DOHH2 (cell line): ENCODE results near the gene FBXO34.
"Not testable (repeated sequence)": the region's sequence is repeated elsewhere in the genome, so short reads cannot be mapped to it uniquely, and the experiment has no call there.

Experiments used
- H3F3A ChIP-seq: fragments of 200-600 bp; sonication (generic), shearing (Covaris generic); 2 replicates; pipeline ENCODE4 v1.6.0; 2016; ENCODE audit warnings: antibody characterized with exemption, mild to moderate bottlenecking; ENCODE audit not compliant: control insufficient read depth, insufficient read depth
- H3K27ac ChIP-seq: fragments of 200-600 bp; sonication (generic); 2 replicates; pipeline ENCODE4 v1.5.1; 2014; ENCODE audit warnings: low read depth, mild to moderate bottlenecking, low read length, moderate library complexity
- H3K27me3 ChIP-seq: fragments of 200-600 bp; sonication (generic); 2 replicates; pipeline ENCODE4 v1.6.1; 2014; ENCODE audit warnings: mild to moderate bottlenecking, low read length, mixed read lengths; ENCODE audit not compliant: control insufficient read depth
- H3K36me3 ChIP-seq: fragments of 200-600 bp; sonication (generic); 2 replicates; pipeline ENCODE4 v1.6.1; 2014; ENCODE audit warnings: mild to moderate bottlenecking, low read length, moderate library complexity, mixed read lengths; ENCODE audit not compliant: control insufficient read depth
- H3K4me1 ChIP-seq: fragments of 200-600 bp; sonication (generic); 2 replicates; pipeline ENCODE4 v1.6.1; 2014; ENCODE audit warnings: mild to moderate bottlenecking, low read length, mixed read lengths; ENCODE audit not compliant: control insufficient read depth
- H3K4me2 ChIP-seq: fragments of 200-600 bp; sonication (generic); 2 replicates; pipeline ENCODE4 v1.6.0; 2014; ENCODE audit warnings: mild to moderate bottlenecking, low read length, moderate library complexity
- H3K4me3 ChIP-seq: fragments of 200-600 bp; sonication (generic); 2 replicates; pipeline ENCODE4 v1.5.1; 2014; ENCODE audit warnings: mild to moderate bottlenecking, low read length, mixed read lengths
- H3K79me2 ChIP-seq: fragments of 200-600 bp; sonication (generic); 2 replicates; pipeline ENCODE4 v1.6.1; 2014; ENCODE audit warnings: mild to moderate bottlenecking, low read length, mixed read lengths; ENCODE audit not compliant: control insufficient read depth
- H3K9me2 ChIP-seq: fragments of 200-600 bp; sonication (generic); replicated peaks from 2 replicates; pipeline ENCODE4 v1.6.1; 2014; ENCODE audit warnings: mild to moderate bottlenecking, low read length, mixed read lengths; ENCODE audit not compliant: control insufficient read depth
- H3K9me3 ChIP-seq: fragments of 200-600 bp; sonication (generic); 2 replicates; pipeline ENCODE4 v1.6.1; 2014; ENCODE audit warnings: antibody characterized with exemption, low read length, mixed read lengths; ENCODE audit not compliant: control insufficient read depth, insufficient read depth
- H4K20me1 ChIP-seq: fragments of 200-600 bp; sonication (generic); 2 replicates; pipeline ENCODE4 v1.6.0; 2014; ENCODE audit warnings: low read depth, mild to moderate bottlenecking, antibody characterized with exemption, low read length, moderate library complexity; ENCODE audit not compliant: control insufficient read depth, insufficient read depth
- EZH2phosphoT487 ChIP-seq: fragments of 200-600 bp; sonication (generic); IDR thresholded peaks from 2 replicates; pipeline ENCODE4 v1.6.1; 2017; ENCODE audit warnings: borderline replicate concordance, mild to moderate bottlenecking, antibody characterized with exemption, low read length, moderate library complexity, mixed read lengths
- TF ChIP-seq, protein P1 (sequence below): fragments of 200-600 bp; sonication (generic); IDR thresholded peaks from one replicate; pipeline ENCODE4 v1.5.1; 2014; ENCODE audit warnings: antibody characterized with exemption, mild to moderate bottlenecking, low read depth, low read length; ENCODE audit not compliant: poor library complexity, severe bottlenecking

FBXO34 gene

GRCh38 chr14:55340482-55340881 is 69.3 kb downstream of the FBXO34 start:
- no peaks in the 10 kb centered on the region for H3K4me1 ChIP-seq
- no peaks in the 10 kb centered on the region for H3K9me2 ChIP-seq
- no peak overlapping the region for H3K4me2 ChIP-seq
- H3F3A ChIP-seq = no peaks in the 10 kb centered on the region
- H3K79me2 ChIP-seq = peaks cover 45% of the 10 kb centered on the region
- no peak for TF ChIP-seq EZH2phosphoT487
- TF ChIP-seq, protein P1, sequence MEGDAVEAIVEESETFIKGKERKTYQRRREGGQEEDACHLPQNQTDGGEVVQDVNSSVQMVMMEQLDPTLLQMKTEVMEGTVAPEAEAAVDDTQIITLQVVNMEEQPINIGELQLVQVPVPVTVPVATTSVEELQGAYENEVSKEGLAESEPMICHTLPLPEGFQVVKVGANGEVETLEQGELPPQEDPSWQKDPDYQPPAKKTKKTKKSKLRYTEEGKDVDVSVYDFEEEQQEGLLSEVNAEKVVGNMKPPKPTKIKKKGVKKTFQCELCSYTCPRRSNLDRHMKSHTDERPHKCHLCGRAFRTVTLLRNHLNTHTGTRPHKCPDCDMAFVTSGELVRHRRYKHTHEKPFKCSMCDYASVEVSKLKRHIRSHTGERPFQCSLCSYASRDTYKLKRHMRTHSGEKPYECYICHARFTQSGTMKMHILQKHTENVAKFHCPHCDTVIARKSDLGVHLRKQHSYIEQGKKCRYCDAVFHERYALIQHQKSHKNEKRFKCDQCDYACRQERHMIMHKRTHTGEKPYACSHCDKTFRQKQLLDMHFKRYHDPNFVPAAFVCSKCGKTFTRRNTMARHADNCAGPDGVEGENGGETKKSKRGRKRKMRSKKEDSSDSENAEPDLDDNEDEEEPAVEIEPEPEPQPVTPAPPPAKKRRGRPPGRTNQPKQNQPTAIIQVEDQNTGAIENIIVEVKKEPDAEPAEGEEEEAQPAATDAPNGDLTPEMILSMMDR = no peak
- H3K27me3 ChIP-seq = no peaks in the 10 kb centered on the region
- H3K27ac ChIP-seq = no peak overlapping the region
- no peaks in the 10 kb centered on the region for H3K36me3 ChIP-seq
- no peak overlapping the region for H3K4me3 ChIP-seq
- no peaks in the 10 kb centered on the region for H3K9me3 ChIP-seq
- peaks cover 3% of the 10 kb centered on the region; the same call in 1 of the 2 replicates for H4K20me1 ChIP-seq

GRCh38 chr14:55341781-55342180 is 70.6 kb downstream of the FBXO34 start:
- TF ChIP-seq, protein P1 = no peak
- TF ChIP-seq EZH2phosphoT487 = no peak
- no peaks in the 10 kb centered on the region for H3K9me3 ChIP-seq
- H3K9me2 ChIP-seq = no peaks in the 10 kb centered on the region
- no peak overlapping the region for H3K4me3 ChIP-seq
- H3K4me1 ChIP-seq = no peaks in the 10 kb centered on the region
- H3K27ac ChIP-seq = no peak overlapping the region
- no peaks in the 10 kb centered on the region for H3K36me3 ChIP-seq
- peaks cover 3% of the 10 kb centered on the region; the same call in 1 of the 2 replicates for H4K20me1 ChIP-seq
- no peaks in the 10 kb centered on the region for H3K27me3 ChIP-seq
- H3K4me2 ChIP-seq = no peak overlapping the region
- no peaks in the 10 kb centered on the region for H3F3A ChIP-seq
- peaks cover 49% of the 10 kb centered on the region for H3K79me2 ChIP-seq

- Histone ChIP-seq H3K79me2 (peaks cover 61% of the 10 kb centered on the region), H3K4me1 (peaks cover 11% of the 10 kb centered on the region)
- H3K27ac ChIP-seq, H3K9me2 ChIP-seq, H3F3A ChIP-seq, H3K4me3 ChIP-seq, H3K27me3 ChIP-seq, H3K4me2 ChIP-seq, H3K9me3 ChIP-seq, H3K36me3 ChIP-seq, H4K20me1 ChIP-seq: not testable (repeated sequence)
Observed at GRCh38 chr14:55344582-55345163, 73.5 kb downstream of the FBXO34 start.

DNA sequence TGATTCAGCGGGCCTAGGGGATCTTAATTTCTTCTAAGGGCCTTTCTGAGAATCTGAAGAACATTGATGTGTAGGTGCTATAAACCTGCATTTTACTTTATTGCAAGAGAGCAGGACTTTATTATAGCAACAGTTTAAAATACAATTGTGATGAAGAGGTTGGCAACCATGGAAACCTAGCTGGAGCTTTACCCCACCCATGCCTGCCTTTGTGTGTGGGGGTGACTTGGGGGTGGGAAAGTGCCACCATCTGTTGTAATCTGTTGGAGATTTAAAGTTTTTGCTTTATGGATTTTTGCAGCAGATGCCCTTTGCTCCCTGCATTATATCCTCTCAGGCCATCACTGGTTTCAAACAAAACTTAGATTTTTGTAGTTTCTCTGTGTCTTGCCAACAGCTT is 75.8 kb downstream of the FBXO34 start:
- Histone ChIP-seq H3K27ac (no peak overlapping the region), H3K9me2 (no peaks in the 10 kb centered on the region), H3K27me3 (no peaks in the 10 kb centered on the region), H3K36me3 (peaks cover 19% of the 10 kb centered on the region), H3K4me3 (no peak overlapping the region), H4K20me1 (no peaks in the 10 kb centered on the region; the same call in 1 of the 2 replicates), H3K4me2 (no peak overlapping the region), H3K79me2 (peaks cover 57% of the 10 kb centered on the region), H3K9me3 (no peaks in the 10 kb centered on the region), H3F3A (no peaks in the 10 kb centered on the region), H3K4me1 (peaks cover 12% of the 10 kb centered on the region)
- TF ChIP-seq, protein P1 = no peak
